ENCODE results near the gene AP2A2.

- TF ChIP-seq EZH2 (IDR thresholded peaks at IDR 0.05): no peak
- no peak for TF ChIP-seq POLR2AphosphoS5 (IDR thresholded peaks at IDR 0.05; ENCODE audit: borderline replicate concordance, low read depth, low read length)
- no peak for TF ChIP-seq FOXP2 (optimal IDR thresholded peaks at IDR 0.05; ENCODE audit: control extremely low read depth, extremely low read length, insufficient read depth)
These were observed 110.7 kb downstream of the AP2A2 start, which contains the start of gene MUC6 for GRCh38 chr11:1036303-1036923.

Data from SK-N-MC (cell line).